Neuronal stem cell (in vitro differentiated cells): ENCODE measurements around the gene KBTBD8.

Experiments
- DNase-seq: peaks from one replicate; pipeline ENCODE4 v3.0.0-alpha.2; 2013; ENCODE audit warnings: low spot score
- H2AFZ ChIP-seq: one replicate; pipeline ENCODE4 v1.6.1; 2013; ENCODE audit warnings: mild to moderate bottlenecking, low read length, inconsistent platforms
- H2AK5ac ChIP-seq: 2 replicates; pipeline ENCODE4 v1.6.1; 2013; ENCODE audit warnings: low read depth, mild to moderate bottlenecking, inconsistent platforms, low read length, moderate library complexity, mixed read lengths
- H2BK120ac ChIP-seq: 2 replicates; pipeline ENCODE4 v1.6.1; 2013; ENCODE audit warnings: low read depth, mild to moderate bottlenecking, inconsistent platforms, low read length, moderate library complexity, mixed read lengths
- H2BK12ac ChIP-seq: one replicate; pipeline ENCODE4 v1.6.1; 2013; ENCODE audit warnings: low read length, inconsistent platforms
- H2BK15ac ChIP-seq: 2 replicates; pipeline ENCODE4 v1.6.1; 2013; ENCODE audit warnings: mild to moderate bottlenecking, low read length, inconsistent platforms, mixed read lengths
- H2BK5ac ChIP-seq: one replicate; pipeline ENCODE4 v1.6.1; 2013; ENCODE audit warnings: inconsistent platforms, mild to moderate bottlenecking, low read length, moderate library complexity
- H3K14ac ChIP-seq: one replicate; pipeline ENCODE4 v1.6.1; 2013; ENCODE audit warnings: low read length, inconsistent platforms
- H3K18ac ChIP-seq: 2 replicates; pipeline ENCODE4 v1.6.1; 2013; ENCODE audit warnings: low read length, inconsistent platforms
- H3K23ac ChIP-seq: 2 replicates; pipeline ENCODE4 v1.6.1; 2013; ENCODE audit warnings: low read depth, mild to moderate bottlenecking, mixed read lengths, low read length, inconsistent platforms; ENCODE audit not compliant: poor library complexity
- H3K27ac ChIP-seq: replicated peaks from 3 replicates; pipeline ENCODE4 v1.5.1; 2013; ENCODE audit warnings: low read length, inconsistent platforms
- H3K27me3 ChIP-seq, 3 experiments: 2 replicates each; pipeline ENCODE4 v1.6.1; 2013; ENCODE audit warnings: low read length in 3 of 3, mild to moderate bottlenecking in 2 of 3, inconsistent platforms in 1 of 3, low read depth in 1 of 3, mixed read lengths in 1 of 3, moderate library complexity in 1 of 3; ENCODE audit not compliant: control insufficient read depth in 3 of 3, insufficient read depth in 3 of 3
- H3K36me3 ChIP-seq, 2 donors: replicated peaks in 1 of 2; 2 replicates each; pipeline ENCODE4 v1.6.1; 2013; ENCODE audit warnings: low read length in 2 of 2; ENCODE audit not compliant: control insufficient read depth in 2 of 2, insufficient read depth in 2 of 2
- H3K4ac ChIP-seq: 2 replicates; pipeline ENCODE4 v1.6.1; 2013; ENCODE audit warnings: inconsistent platforms, mild to moderate bottlenecking, low read length, moderate library complexity
- H3K4me1 ChIP-seq, 2 donors: 1 replicate in 1 of 2; 2 replicates in 1 of 2; pipeline ENCODE4 v1.6.1; 2013; ENCODE audit warnings: low read length in 2 of 2, low read depth in 1 of 2; ENCODE audit not compliant: control insufficient read depth in 2 of 2, insufficient read depth in 1 of 2
- H3K4me2 ChIP-seq: one replicate; pipeline ENCODE4 v1.6.1; 2013; ENCODE audit warnings: mild to moderate bottlenecking, low read length, inconsistent platforms; ENCODE audit not compliant: insufficient read depth, poor library complexity, severe bottlenecking
- H3K4me3 ChIP-seq, 2 donors: 2 replicates each; pipeline ENCODE4 v1.5.1; 2013; ENCODE audit warnings: low read length in 2 of 2, mild to moderate bottlenecking in 2 of 2, inconsistent platforms in 1 of 2, moderate library complexity in 1 of 2
- H3K79me1 ChIP-seq: one replicate; pipeline ENCODE4 v1.6.1; 2013; ENCODE audit warnings: low read depth, mild to moderate bottlenecking, inconsistent platforms, low read length, moderate library complexity
- H3K9ac ChIP-seq: one replicate; pipeline ENCODE4 v1.6.1; 2013; ENCODE audit warnings: mild to moderate bottlenecking, low read depth, low read length, inconsistent platforms; ENCODE audit not compliant: poor library complexity
- H3K9me3 ChIP-seq, 2 donors: replicated peaks in 1 of 2; 2 replicates each; pipeline versions ENCODE3 to v1.6.1; 2013; ENCODE audit warnings: low read length in 2 of 2, mild to moderate bottlenecking in 2 of 2, inconsistent platforms in 1 of 2, low read depth in 1 of 2, mixed read lengths in 1 of 2, moderate library complexity in 1 of 2; ENCODE audit not compliant: control insufficient read depth in 2 of 2, insufficient read depth in 1 of 2
- H4K8ac ChIP-seq: one replicate; pipeline ENCODE4 v1.6.1; 2013; ENCODE audit warnings: low read depth, mild to moderate bottlenecking, inconsistent platforms, low read length, moderate library complexity
- H4K91ac ChIP-seq: one replicate; pipeline ENCODE4 v1.6.1; 2013; ENCODE audit warnings: low read length, low read depth, mild to moderate bottlenecking, inconsistent platforms; ENCODE audit not compliant: poor library complexity
- WGBS, 2 donors: extraction: QIAGEN DNeasy Blood & Tissue Kit; methylation state at CpG; one replicate each; pipeline ENCODE4 v1.1.7; 2013; ENCODE audit warnings: missing lambda C conversion rate in 2 of 2, mixed read lengths in 1 of 2; ENCODE audit not compliant: insufficient read length in 2 of 2, insufficient replicate concordance in 1 of 2; ENCODE audit errors: extremely low coverage in 2 of 2; 5-methylcytosine and 5-hydroxymethylcytosine counted together

The KBTBD8 gene

DNA sequence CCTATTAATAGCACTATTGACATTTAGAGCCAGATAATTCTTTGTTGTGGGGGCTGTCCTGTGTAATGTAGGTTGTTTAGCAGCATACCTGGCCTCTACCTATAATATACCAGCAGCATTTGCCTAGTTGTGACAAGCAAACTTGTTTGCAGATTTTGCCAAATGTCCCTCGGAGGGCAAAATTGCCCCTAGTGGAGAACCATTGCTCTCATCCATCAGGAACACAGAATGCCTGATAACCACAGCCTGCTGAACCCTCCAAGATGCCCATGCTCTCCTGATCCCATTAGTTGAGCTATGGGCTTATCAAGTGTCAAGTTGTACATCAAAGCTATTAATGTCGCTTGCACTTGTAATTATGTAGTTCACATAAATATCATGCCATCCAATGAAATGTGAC is 15.0 kb upstream of the KBTBD8 start:
- no peak overlapping the region for H2BK12ac ChIP-seq
- no peak overlapping the region for H4K8ac ChIP-seq
- H2AFZ ChIP-seq: no peak overlapping the region
- H3K27ac ChIP-seq: no peak overlapping the region
- no peak overlapping the region for H2BK15ac ChIP-seq
- H3K23ac ChIP-seq: no peak overlapping the region
- H3K18ac ChIP-seq: no peak overlapping the region
- no peaks in the 10 kb centered on the region for H3K27me3 ChIP-seq
- H3K9me3 ChIP-seq: no peaks in the 10 kb centered on the region
- no peak overlapping the region for H4K91ac ChIP-seq
- no peak overlapping the region for H3K4ac ChIP-seq
- no CpG with 5 or more reads among the region's 2 CpGs for WGBS, 2 donors
- no peak overlapping the region for H2BK5ac ChIP-seq
- peaks cover 0 to 2% of the 10 kb centered on the region in 2 donors for H3K4me1 ChIP-seq
- H2AK5ac ChIP-seq: no peak overlapping the region
- H3K79me1 ChIP-seq: no peaks in the 10 kb centered on the region
- no peaks in the 10 kb centered on the region for H3K36me3 ChIP-seq
- no peak overlapping the region for H3K14ac ChIP-seq
- no peak overlapping the region for H3K4me3 ChIP-seq
- no peak overlapping the region for H2BK120ac ChIP-seq
- no peak for DNase-seq
- H3K4me2 ChIP-seq: no peak overlapping the region
- no peak overlapping the region for H3K9ac ChIP-seq

- no CpG with 5 or more reads among the region's 7 CpGs for WGBS, 2 donors
- H3K79me1 ChIP-seq: no peaks in the 10 kb centered on the region
Observed at GRCh38 chr3:66985336-66985920, 12.7 kb upstream of the KBTBD8 start.

DNA sequence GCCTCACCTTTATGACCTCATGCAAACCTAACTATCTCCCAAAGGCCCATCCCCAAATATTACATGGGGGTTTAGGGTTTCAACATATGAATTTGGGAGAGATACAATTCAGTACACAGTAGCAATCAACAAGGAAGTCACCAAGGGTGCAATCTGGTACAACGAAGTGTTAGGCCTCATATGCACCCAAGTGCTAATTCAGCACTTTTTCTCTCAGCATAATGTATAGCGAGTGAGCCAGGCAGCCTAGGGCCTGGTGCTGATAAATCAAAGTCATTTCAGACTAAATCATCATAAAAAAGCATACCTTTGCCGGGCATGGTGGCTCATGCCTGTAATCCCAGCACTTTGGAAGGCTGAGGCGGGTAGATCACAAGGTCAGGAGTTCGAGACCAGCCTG is 11.7 kb upstream of the KBTBD8 start:
- no peaks in the 10 kb centered on the region for H3K27me3 ChIP-seq
- H3K4ac ChIP-seq: no peak overlapping the region
- no peaks in the 10 kb centered on the region for H3K79me1 ChIP-seq
- peaks cover 7 to 9% of the 10 kb centered on the region in 2 donors for H3K4me1 ChIP-seq
- DNase-seq: no peak
- no peak overlapping the region for H4K8ac ChIP-seq
- no peak overlapping the region for H3K23ac ChIP-seq
- H3K27ac ChIP-seq: no peak overlapping the region
- H2BK5ac ChIP-seq: no peak overlapping the region
- H3K18ac ChIP-seq: no peak overlapping the region
- H2AFZ ChIP-seq: no peak overlapping the region
- no peak overlapping the region for H3K4me2 ChIP-seq
- no peak overlapping the region for H4K91ac ChIP-seq
- H2BK15ac ChIP-seq: no peak overlapping the region
- H3K9ac ChIP-seq: no peak overlapping the region
- no peaks in the 10 kb centered on the region for H3K36me3 ChIP-seq
- H2AK5ac ChIP-seq: no peak overlapping the region
- no peak overlapping the region for H2BK12ac ChIP-seq
- H2BK120ac ChIP-seq: no peak overlapping the region
- no CpG with 5 or more reads among the region's 5 CpGs for whole genome bisulfite sequencing, 2 donors
- H3K9me3 ChIP-seq: no peaks in the 10 kb centered on the region
- H3K14ac ChIP-seq: no peak overlapping the region
- H3K4me3 ChIP-seq: no peak overlapping the region

More at GRCh38 chr3:66985336-66985920, 12.7 kb upstream of the KBTBD8 start:
- Histone ChIP-seq H3K4ac (no peak overlapping the region), H3K27me3 (no peaks in the 10 kb centered on the region), H4K8ac (no peak overlapping the region), H2BK5ac (no peak overlapping the region), H2AK5ac (no peak overlapping the region), H2AFZ (no peak overlapping the region), H3K4me2 (no peak overlapping the region), H2BK120ac (no peak overlapping the region), H3K9ac (no peak overlapping the region), H4K91ac (no peak overlapping the region), H2BK15ac (no peak overlapping the region), H3K36me3 (no peaks in the 10 kb centered on the region), H3K9me3 (no peaks in the 10 kb centered on the region), H3K18ac (no peak overlapping the region), H3K14ac (no peak overlapping the region), H3K4me3 (no peak overlapping the region), H2BK12ac (no peak overlapping the region), H3K27ac (no peak overlapping the region), H3K23ac (no peak overlapping the region), H3K4me1 (peaks cover 7 to 9% of the 10 kb centered on the region in 2 donors)
- DNase-seq: no peak

DNA sequence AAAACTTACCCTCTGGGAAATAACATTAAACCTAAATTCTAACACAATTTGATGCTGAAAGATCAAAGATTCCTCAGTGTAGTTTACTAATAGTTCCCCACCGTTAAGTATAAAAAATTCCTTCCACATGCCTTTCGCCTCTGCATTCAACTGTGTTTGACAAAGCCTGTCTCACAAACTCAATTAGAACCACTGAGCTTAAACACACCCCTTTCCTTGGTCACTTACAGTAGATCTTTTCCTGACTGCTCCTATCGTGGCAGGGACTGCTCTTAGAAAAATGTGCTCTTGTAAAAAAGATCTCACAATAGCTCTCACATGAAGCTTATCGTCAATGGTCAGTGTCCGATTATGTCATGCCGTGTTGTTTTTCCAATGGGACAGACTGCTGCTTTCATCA is 8.9 kb upstream of the KBTBD8 start:
- Histone ChIP-seq H2AK5ac (no peak overlapping the region), H3K27me3 (no peaks in the 10 kb centered on the region), H3K27ac (peak overlapping the region; percentile 87), H3K9ac (no peak overlapping the region), H3K4me1 (peaks cover 5 to 9% of the 10 kb centered on the region in 2 donors), H2AFZ (peak overlapping the region; percentile 80), H2BK5ac (no peak overlapping the region), H3K23ac (no peak overlapping the region), H3K9me3 (no peaks in the 10 kb centered on the region), H3K36me3 (no peaks in the 10 kb centered on the region), H3K79me1 (no peaks in the 10 kb centered on the region), H2BK120ac (no peak overlapping the region), H3K4me2 (peak overlapping the region; percentile 40), H2BK12ac (no peak overlapping the region), H4K91ac (no peak overlapping the region), H3K18ac (no peak overlapping the region), H3K4ac (no peak overlapping the region), H3K4me3 (no peak overlapping the region), H4K8ac (no peak overlapping the region), H2BK15ac (no peak overlapping the region), H3K14ac (no peak overlapping the region)
- WGBS, 2 donors: no CpG with 5 or more reads among the region's 6 CpGs
- peak; percentile 49 for DNase-seq
